ENCODE results near the gene BARX2. TPM values are rescaled to one million over a fixed set of nuclear protein-coding genes. Genes with fewer than 3 reads are reported as not detected.

BARX2 gene
- total RNA-seq, 1 experiment from 2014 or later, result 0.47 TPM

- TF ChIP-seq CTCF (conservative IDR thresholded peaks at IDR 0.05; ENCODE audit: low read depth, low read length), result no peak
- TF ChIP-seq EZH2phosphoT487 (IDR thresholded peaks at IDR 0.05; ENCODE audit: borderline replicate concordance, low read length), result no peak
- no peak for TF ChIP-seq EZH2 (IDR thresholded peaks at IDR 0.05; ENCODE audit: low read length, unreplicated experiment)
- no peaks in the 10 kb centered on the region for H3K79me2 ChIP-seq (ENCODE audit: low read length)
- H3K9me3 ChIP-seq (ENCODE audit: low read length), result no peaks in the 10 kb centered on the region
- no peak overlapping the region for H3K4me2 ChIP-seq (ENCODE audit: low read length)
- H3F3A ChIP-seq (ENCODE audit: low read length, unreplicated experiment), result no peaks in the 10 kb centered on the region
- no peak overlapping the region for H3K27ac ChIP-seq (ENCODE audit: low read length)
- intact Hi-C loops (cut with micrococcal nuclease), result no loop called here
- H3K9ac ChIP-seq (ENCODE audit: low read length), result no peak overlapping the region
- H4K20me1 ChIP-seq (ENCODE audit: low read length), result no peaks in the 10 kb centered on the region
- ATAC-seq (no peak), DNase-seq (no peak)
- peaks cover 9% of the 10 kb centered on the region; the same call in 1 of the 2 replicates for H3K27me3 ChIP-seq (ENCODE audit: low read length)
- no TSS peak for BruUV-seq (replicated peaks)
- H3K4me1 ChIP-seq (ENCODE audit: insufficient read depth, low read length), result no peaks in the 10 kb centered on the region
- CTCF ChIA-PET, result no interaction called here
- no peaks in the 10 kb centered on the region for H3K36me3 ChIP-seq (ENCODE audit: low read depth, low read length)
- H3K9me2 ChIP-seq (replicated peaks; ENCODE audit: low read length), result no peaks in the 10 kb centered on the region
- H3K4me3 ChIP-seq (ENCODE audit: low read length), result no peak overlapping the region
- no peak overlapping the region for H2AFZ ChIP-seq (ENCODE audit: low read length)
- POLR2A ChIA-PET (ENCODE audit: unreplicated experiment), result no interaction called here
Measured at GRCh38 chr11:129414144-129414872, 38.7 kb downstream of the BARX2 start.

GRCh38 chr11:129416080-129416820, 40.6 kb downstream of the BARX2 start:
- Histone ChIP-seq H3F3A (ENCODE audit: low read length, unreplicated experiment) (no peaks in the 10 kb centered on the region), H3K36me3 (ENCODE audit: low read depth, low read length) (no peaks in the 10 kb centered on the region), H3K9me3 (ENCODE audit: low read length) (no peaks in the 10 kb centered on the region), H3K4me2 (ENCODE audit: low read length) (no peak overlapping the region), H3K4me1 (ENCODE audit: insufficient read depth, low read length) (no peaks in the 10 kb centered on the region), H3K9me2 (replicated peaks; ENCODE audit: low read length) (no peaks in the 10 kb centered on the region), H3K79me2 (ENCODE audit: low read length) (no peaks in the 10 kb centered on the region), H3K27ac (ENCODE audit: low read length) (no peak overlapping the region), H3K9ac (ENCODE audit: low read length) (no peak overlapping the region), H4K20me1 (ENCODE audit: low read length) (no peaks in the 10 kb centered on the region), H3K4me3 (ENCODE audit: low read length) (no peak overlapping the region), H2AFZ (ENCODE audit: low read length) (no peak overlapping the region), H3K27me3 (ENCODE audit: low read length) (peaks cover 18% of the 10 kb centered on the region)
- ChIA-PET CTCF (no interaction called here), POLR2A (ENCODE audit: unreplicated experiment) (no interaction called here)
- DNase-seq (no peak), ATAC-seq (no peak)
- intact Hi-C loops (cut with micrococcal nuclease), result no loop called here
- no peak for TF ChIP-seq EZH2 (IDR thresholded peaks at IDR 0.05; ENCODE audit: low read length, unreplicated experiment)
- no peak for TF ChIP-seq CTCF (conservative IDR thresholded peaks at IDR 0.05; ENCODE audit: low read depth, low read length)
- no peak for TF ChIP-seq EZH2phosphoT487 (IDR thresholded peaks at IDR 0.05; ENCODE audit: borderline replicate concordance, low read length)
- no TSS peak for BruUV-seq (replicated peaks)

- no peaks in the 10 kb centered on the region for H3K4me1 ChIP-seq (ENCODE audit: insufficient read depth, low read length)
- no peaks in the 10 kb centered on the region for H3K36me3 ChIP-seq (ENCODE audit: low read depth, low read length)
- no peaks in the 10 kb centered on the region for H3K9me2 ChIP-seq (replicated peaks; ENCODE audit: low read length)
- H3K9me3 ChIP-seq (ENCODE audit: low read length), result no peaks in the 10 kb centered on the region
- ATAC-seq, result no peak
- no peak overlapping the region for H2AFZ ChIP-seq (ENCODE audit: low read length)
- H3K4me3 ChIP-seq (ENCODE audit: low read length), result no peak overlapping the region
- H3F3A ChIP-seq (ENCODE audit: low read length, unreplicated experiment), result no peaks in the 10 kb centered on the region
- no TSS peak for BruUV-seq (replicated peaks)
- POLR2A ChIA-PET (ENCODE audit: unreplicated experiment), result no interaction called here
- H3K79me2 ChIP-seq (ENCODE audit: low read length), result no peaks in the 10 kb centered on the region
- no peaks in the 10 kb centered on the region for H4K20me1 ChIP-seq (ENCODE audit: low read length)
- TF ChIP-seq CTCF (conservative IDR thresholded peaks at IDR 0.05; ENCODE audit: low read depth, low read length) (no peak), EZH2 (IDR thresholded peaks at IDR 0.05; ENCODE audit: low read length, unreplicated experiment) (no peak), EZH2phosphoT487 (IDR thresholded peaks at IDR 0.05; ENCODE audit: borderline replicate concordance, low read length) (no peak)
- intact Hi-C loops (cut with micrococcal nuclease), result no loop called here
- peaks cover 25% of the 10 kb centered on the region for H3K27me3 ChIP-seq (ENCODE audit: low read length)
- CTCF ChIA-PET, result no interaction called here
- no peak overlapping the region for H3K9ac ChIP-seq (ENCODE audit: low read length)
- no peak for DNase-seq
- no peak overlapping the region for H3K4me2 ChIP-seq (ENCODE audit: low read length)
- no peak overlapping the region for H3K27ac ChIP-seq (ENCODE audit: low read length)
Measured at GRCh38 chr11:129417458-129417857, 41.8 kb downstream of the BARX2 start.

Measured in PC-3 (cell line).